HepG2 (cell line): ENCODE data around the gene GPR62. TPM values are rescaled to one million over a fixed set of nuclear protein-coding genes. Genes with fewer than 3 reads are reported as not detected.

Experiments used
- ATAC-seq: fragments of 200-7000 bp; cut with Tn5 transposase; 3 replicates; pipeline ENCODE4 v1.9.1; 2020; ENCODE audit warnings: mild to moderate bottlenecking, moderate library complexity
- BruUV-seq: library from RNA; stranded (reverse); fragments of 400-500 nt; replicated peaks from 2 replicates; lab custom pipeline; 2021; lab: Mats Ljungman, UMichigan
- CTCF ChIA-PET: fragments of 300-600 bp; formaldehyde crosslinking; extraction: SDS; loops from one replicate; lab custom pipeline; 2021; ENCODE audit warnings: low total read pairs, inconsistent platforms, low intra/inter-chr PET ratio; lab: Yijun Ruan, JAX
- POLR2A ChIA-PET: fragments of 350-600 bp; sonication (Branson Sonifier 250); formaldehyde crosslinking; loops from one replicate; lab custom pipeline; 2020; ENCODE audit warnings: antibody characterized with exemption, inconsistent platforms; lab: Yijun Ruan, JAX
- DNase-seq: peaks from one replicate; pipeline ENCODE4 v3.0.0-alpha.2; 2015; ENCODE audit warnings: low spot score
- FAIRE-seq: peaks from 3 replicates; lab custom pipeline; 2011; peaks lifted over from hg19 to GRCh38; lab: Jason Lieb, UNC
- H2AFZ ChIP-seq: one replicate; pipeline ENCODE4 v1.6.1; 2011; ENCODE audit warnings: low read length, inconsistent platforms
- H3K27ac ChIP-seq: fragments of 300-600 bp; 3 replicates; pipeline ENCODE4 v1.8.0; 2011; ENCODE audit warnings: mixed run types, mild to moderate bottlenecking, mixed read lengths, low read length, inconsistent platforms; ENCODE audit not compliant: insufficient read depth; ENCODE audit errors: extremely low read length
- H3K27me3 ChIP-seq, 2 experiments: fragments of 200-600 bp in 1 of 2; 2 replicates in 1 of 2; 3 replicates in 1 of 2; pipeline versions ENCODE4 v1.6.0 to v1.8.0; 2011; ENCODE audit warnings: low read length in 2 of 2, mild to moderate bottlenecking in 2 of 2, moderate library complexity in 2 of 2, inconsistent platforms in 1 of 2; ENCODE audit not compliant: insufficient read depth in 2 of 2, control insufficient read depth in 1 of 2
- H3K36me3 ChIP-seq, 2 experiments: fragments of 200-600 bp in 1 of 2; replicated peaks in 1 of 2; 2 replicates in 1 of 2; 3 replicates in 1 of 2; pipeline versions ENCODE4 v1.5.1 to v1.8.0; 2011; ENCODE audit warnings: low read length in 2 of 2, inconsistent platforms in 1 of 2; ENCODE audit not compliant: insufficient read depth in 2 of 2, control insufficient read depth in 1 of 2
- H3K4me1 ChIP-seq: 2 replicates; pipeline ENCODE4 v1.5.1; 2012; ENCODE audit warnings: low read length, inconsistent platforms; ENCODE audit not compliant: insufficient read depth
- H3K4me2 ChIP-seq: 2 replicates; pipeline ENCODE4 v1.6.0; 2011; ENCODE audit warnings: low read depth, low read length, inconsistent platforms
- H3K4me3 ChIP-seq, 3 experiments: fragments of 200-600 bp in 1 of 3; sonication (generic), shearing (Covaris generic) in 1 of 3; replicated peaks in 1 of 3; 2 replicates each; pipeline ENCODE4 v1.5.1; 2011 to 2016; ENCODE audit warnings: low read length in 3 of 3, inconsistent platforms in 2 of 3, low read depth in 2 of 3, mild to moderate bottlenecking in 2 of 3, control low read depth in 1 of 3, mixed read lengths in 1 of 3; ENCODE audit not compliant: insufficient read depth in 1 of 3
- H3K79me2 ChIP-seq: one replicate; pipeline ENCODE4 v1.6.1; 2011; ENCODE audit warnings: low read length, inconsistent platforms; ENCODE audit not compliant: insufficient read depth
- H3K9ac ChIP-seq: 2 replicates; pipeline ENCODE4 v1.6.0; 2011; ENCODE audit warnings: mild to moderate bottlenecking, low read depth, low read length, inconsistent platforms; ENCODE audit not compliant: insufficient read depth
- H3K9me3 ChIP-seq: 2 replicates; pipeline ENCODE4 v1.5.1; 2012; ENCODE audit warnings: mild to moderate bottlenecking, low read length
- H4K20me1 ChIP-seq: 2 replicates; pipeline ENCODE4 v1.6.0; 2011; ENCODE audit warnings: inconsistent platforms, mild to moderate bottlenecking, low read length, moderate library complexity; ENCODE audit not compliant: insufficient read depth
- BORCS8-MEF2B ChIP-seq: sonication (generic); formaldehyde crosslinking; IDR thresholded peaks from 2 replicates; pipeline ENCODE4 v1.8.0; 2022; ENCODE audit warnings: mild to moderate bottlenecking, missing genetic modification reagents
- CHD2 ChIP-seq: IDR thresholded peaks from 2 replicates; pipeline ENCODE4 v1.6.1; 2011; ENCODE audit warnings: low read depth, low read length, improper control_type of control experiment
- GATA4 ChIP-seq: sonication (generic); IDR thresholded peaks from 2 replicates; pipeline ENCODE4 v1.6.1; 2016; ENCODE audit warnings: antibody characterized with exemption, low read depth, borderline replicate concordance
- MNT ChIP-seq: fragments of 450-650 bp; IDR thresholded peaks from 2 replicates; pipeline ENCODE4 v1.6.1; 2016
- PBX2 ChIP-seq: IDR thresholded peaks from 2 replicates; pipeline ENCODE4 v1.6.1; 2016; ENCODE audit warnings: control low read depth
- ZNF207 ChIP-seq: fragments of 450-650 bp; IDR thresholded peaks from 2 replicates; pipeline ENCODE4 v1.6.1; 2016; ENCODE audit warnings: antibody characterized with exemption, borderline replicate concordance
- ZNF251 ChIP-seq: sonication (generic); formaldehyde crosslinking; IDR thresholded peaks from 2 replicates; pipeline ENCODE4 v1.9.0; 2021; ENCODE audit warnings: mild to moderate bottlenecking, missing genetic modification reagents
- ZNF263 ChIP-seq: sonication (generic); formaldehyde crosslinking; IDR thresholded peaks from 2 replicates; pipeline ENCODE4 v1.4.0; 2020; ENCODE audit warnings: missing genetic modification reagents
- ZNF558 ChIP-seq: sonication (generic); formaldehyde crosslinking; IDR thresholded peaks from 2 replicates; pipeline ENCODE4 v1.9.0; 2022; ENCODE audit warnings: mild to moderate bottlenecking, missing genetic modification reagents, borderline replicate concordance
- ZNF580 ChIP-seq: IDR thresholded peaks from 2 replicates; pipeline ENCODE4 v1.6.1; 2016; ENCODE audit warnings: low read depth, borderline replicate concordance
- ZNF589 ChIP-seq: sonication (generic); formaldehyde crosslinking; conservative IDR thresholded peaks from 2 replicates; pipeline ENCODE4 v1.8.0; 2022; ENCODE audit warnings: mild to moderate bottlenecking, moderate library complexity, missing genetic modification reagents
- WGBS: methylation state at CpG from one replicate; pipeline ENCODE4 v1.1.6; 2017; ENCODE audit warnings: low lambda C conversion rate; 5-methylcytosine and 5-hydroxymethylcytosine counted together
- in situ Hi-C: cut with HindIII; loops from 2 replicates; pipeline ENCODE4 v1.10.0; 2017; ENCODE audit warnings: low pct_unique_long_range_greater_than_20kb; ENCODE audit not compliant: extremely low pct_ligation_motif_present
- intact Hi-C: fragments of 100-400 bp; cut with micrococcal nuclease; formaldehyde crosslinking; loops from one replicate; pipeline ENCODE4 v1.10.0; 2022; ENCODE audit not compliant: unreplicated experiment
- polyA plus RNA-seq, 8 experiments: library from polyadenylated mRNA; depleted of rRNA in 3 of 8; stranded (reverse) in 7 of 8; unstranded in 1 of 8; fragments of >200 nt; fragmentation: Illumina TruSeq in 4 of 8; extraction: Trizol in 4 of 8; gene quantifications; 2 replicates each; pipeline versions ENCODE4 v1.2.1 to v1.2.3, GENCODE V29; 2011 to 2016; ENCODE audit warnings: low read depth in 4 of 8, missing spikeins in 1 of 8, mixed read lengths in 1 of 8; ENCODE audit not compliant: insufficient read depth in 1 of 8
- total RNA-seq, 5 experiments: library from RNA; depleted of rRNA; stranded (reverse); fragments of >200 nt; fragmentation: Illumina TruSeq; extraction: Trizol; gene quantifications; 2 replicates each; pipeline ENCODE4 v1.2.3, GENCODE V29; 2016; ENCODE audit warnings: low read depth in 1 of 5

The GPR62 gene
- total and polyA plus RNA-seq, 2 of the 13 experiments (the other 11 are each of a cell fraction or from before 2014, with no cell fraction given), result not detected

GRCh38 chr3:51948016-51948580 is 7.1 kb upstream of the GPR62 start:
- Histone ChIP-seq H3K4me1 (peaks cover 26% of the 10 kb centered on the region), H4K20me1 (no peaks in the 10 kb centered on the region), H3K27ac (no peak overlapping the region), H2AFZ (no peak overlapping the region), H3K4me3 (no peak overlapping the region), H3K79me2 (no peaks in the 10 kb centered on the region), H3K27me3 (no peaks in the 10 kb centered on the region), H3K9ac (no peak overlapping the region), H3K4me2 (no peak overlapping the region), H3K36me3 (no peaks in the 10 kb centered on the region), H3K9me3 (no peaks in the 10 kb centered on the region)
- POLR2A ChIA-PET, result no interaction called here
- intact Hi-C loops, result no loop called here
- in situ Hi-C loops, result no loop called here
- no peak for ATAC-seq
- DNase-seq, result no peak
- TF ChIP-seq ZNF580 (CRISPR knock-in tag) (no peak), ZNF207 (no peak), CHD2 (no peak), ZNF558 (CRISPR knock-in tag) (no peak), GATA4 (no peak), PBX2 (CRISPR knock-in tag) (no peak)
- CTCF ChIA-PET, result no interaction called here
- BruUV-seq, result no TSS peak
- WGBS, result 93% methylated on average over 6 of the region's 10 CpGs
- no peak for FAIRE-seq

GRCh38 chr3:51949121-51949520 is 6.1 kb upstream of the GPR62 start:
- no TSS peak for BruUV-seq
- Histone ChIP-seq H3K4me2 (no peak overlapping the region), H3K27ac (no peak overlapping the region), H3K27me3 (no peaks in the 10 kb centered on the region), H3K9ac (no peak overlapping the region), H3K9me3 (no peaks in the 10 kb centered on the region), H3K36me3 (no peaks in the 10 kb centered on the region), H2AFZ (no peak overlapping the region), H3K4me3 (no peak overlapping the region), H4K20me1 (no peaks in the 10 kb centered on the region), H3K4me1 (peaks cover 20% of the 10 kb centered on the region), H3K79me2 (no peaks in the 10 kb centered on the region)
- CTCF ChIA-PET, result no interaction called here
- ATAC-seq, result no peak
- no peak for DNase-seq
- no peak for FAIRE-seq
- POLR2A ChIA-PET, result interaction anchor here (1.7 kb wide), 1 partner anchor 34 kb away, joined by 3 read pairs; the partner anchor contains the start of gene ACY1
- no peak for TF ChIP-seq BORCS8-MEF2B (CRISPR knock-in tag)
- peak; percentile 52; the same call in 1 of the 2 replicates for TF ChIP-seq MNT
- TF ChIP-seq ZNF589 (CRISPR knock-in tag), result no peak
- TF ChIP-seq GATA4, result no peak
- TF ChIP-seq ZNF263 (CRISPR knock-in tag), result no peak
- TF ChIP-seq ZNF251 (CRISPR knock-in tag), result no peak
- 98% methylated on average over 5 of the region's 5 CpGs for WGBS
- intact Hi-C loops, result no loop called here
- in situ Hi-C loops, result no loop called here
